TTC549 (cell line): ENCODE data around the gene KRTAP3-3.
"Not testable (repeated sequence)": the region's sequence is repeated elsewhere in the genome, so short reads cannot be mapped to it uniquely, and the experiment has no call there.

Experiments used
- FAIRE-seq: peaks from 2 replicates; lab custom pipeline; 2012; peaks lifted over from hg19 to GRCh38; lab: Jason Lieb, UNC

The KRTAP3-3 gene

GRCh38 chr17:41004397-41004796 lies 10.4 kb upstream of the KRTAP3-3 start:
- no peak for FAIRE-seq

DNA sequence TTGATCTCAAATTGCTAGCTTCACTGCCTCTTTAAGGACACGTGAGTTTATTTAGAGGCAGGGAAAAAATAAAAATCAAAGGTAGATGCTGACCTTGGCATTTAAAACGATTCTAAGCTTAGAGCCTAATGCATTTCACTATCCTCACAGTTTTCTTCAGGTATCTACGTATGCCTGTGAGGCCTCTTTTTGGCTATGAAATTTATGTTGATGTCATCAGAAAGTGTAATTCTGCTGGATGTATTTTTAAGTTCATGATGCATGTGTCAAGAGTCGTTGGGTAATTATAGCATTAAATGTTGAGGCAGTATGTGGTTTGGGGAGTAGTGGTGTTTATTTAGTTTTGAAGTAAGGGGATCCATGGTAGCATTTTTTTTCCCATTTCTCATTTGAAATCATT lies 10.0 kb upstream of the KRTAP3-3 start:
- FAIRE-seq, result no peak

GRCh38 chr17:41002814-41003213 lies 8.8 kb upstream of the KRTAP3-3 start:
- no peak for FAIRE-seq

- FAIRE-seq, result no peak
Measured at GRCh38 chr17:41001795-41002194, 7.8 kb upstream of the KRTAP3-3 start.

GRCh38 chr17:40999563-40999962 lies 5.6 kb upstream of the KRTAP3-3 start, which contains the start of gene KRTAP3-2:
Gene KRTAP3-2 (minus strand): TSS chr17:40999906. CDS start chr17:40999853, 53 bp downstream.
- FAIRE-seq, result not testable (repeated sequence)

DNA sequence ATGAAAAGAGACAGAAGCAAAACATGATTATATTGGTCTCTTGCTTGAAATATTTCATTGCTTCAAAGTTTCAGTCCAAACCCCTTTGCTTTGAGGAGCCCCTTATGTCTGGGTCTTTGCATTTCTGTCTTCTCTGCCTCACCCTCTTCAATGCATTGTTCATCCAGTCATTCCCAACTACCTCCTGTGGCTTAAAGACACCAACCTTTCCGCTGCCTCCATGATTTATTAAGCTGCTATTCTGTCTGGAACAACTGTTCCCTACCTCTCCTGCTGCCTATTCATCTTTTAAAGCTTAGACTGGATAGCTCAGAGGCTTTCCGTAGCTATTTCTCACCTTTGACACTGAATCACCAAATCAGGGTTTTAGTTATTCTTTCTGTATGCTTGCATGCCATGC lies 3.4 kb upstream of the KRTAP3-3 start:
- no peak for FAIRE-seq

DNA sequence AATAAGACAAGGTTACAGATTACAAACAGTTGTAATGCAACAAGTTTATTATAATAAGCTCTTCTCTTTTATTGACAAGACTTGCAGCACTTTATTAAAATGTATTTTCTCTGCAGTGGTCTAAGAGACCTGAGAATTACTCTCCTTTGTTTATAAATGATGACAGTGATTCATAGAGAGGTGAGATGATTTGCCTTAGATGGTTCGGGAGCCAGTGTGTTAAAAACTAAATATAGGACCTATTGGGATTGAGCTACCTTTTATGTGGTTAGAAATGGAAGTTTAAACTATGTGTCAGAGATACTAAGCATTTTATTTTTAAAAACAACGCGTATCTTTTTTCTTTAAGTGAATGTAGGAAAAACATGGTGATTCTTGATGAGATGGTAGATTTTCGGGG lies 2.9 kb upstream of the KRTAP3-3 start:
- FAIRE-seq, result no peak

DNA sequence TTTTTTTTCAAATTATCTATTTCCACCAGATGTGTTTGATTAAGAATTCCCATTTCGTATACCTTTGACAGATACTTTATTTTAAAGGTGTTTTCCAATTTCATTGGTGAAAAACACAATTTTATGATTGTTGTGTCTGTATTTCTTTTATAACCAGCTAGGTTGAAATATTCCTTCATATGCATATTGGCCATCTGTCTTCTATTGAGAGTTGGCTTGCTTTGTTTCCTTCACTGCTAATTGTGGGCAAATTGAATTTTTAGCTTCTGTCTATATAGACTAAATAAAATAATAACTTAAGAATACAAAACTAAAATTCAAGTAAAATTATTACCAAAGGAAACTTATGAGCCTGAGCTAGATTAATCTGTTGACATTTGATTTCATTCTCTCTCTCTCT lies 1.2 kb upstream of the KRTAP3-3 start:
- FAIRE-seq, result no peak

GRCh38 chr17:40993084-40993483 lies 880 bp downstream of the KRTAP3-3 start:
- no peak for FAIRE-seq

DNA sequence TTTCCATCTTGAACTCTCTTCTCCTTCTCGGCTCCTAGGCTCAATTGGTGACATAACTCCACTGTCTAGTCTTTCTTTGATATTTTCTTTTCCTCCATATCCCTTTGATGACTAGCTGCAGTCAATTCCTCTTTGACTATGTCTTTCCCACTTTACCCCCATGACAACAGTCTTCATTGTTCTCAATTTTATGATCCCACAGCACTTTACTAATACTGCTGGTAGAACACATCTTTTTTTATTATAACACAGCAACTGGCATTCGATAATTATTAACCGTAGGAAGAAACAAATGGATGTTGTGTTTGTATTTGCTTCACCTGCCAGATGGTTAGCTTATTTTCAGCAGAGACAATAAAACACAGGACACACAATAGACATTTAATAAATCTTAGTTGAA lies 1.3 kb downstream of the KRTAP3-3 start:
- FAIRE-seq, result no peak

DNA sequence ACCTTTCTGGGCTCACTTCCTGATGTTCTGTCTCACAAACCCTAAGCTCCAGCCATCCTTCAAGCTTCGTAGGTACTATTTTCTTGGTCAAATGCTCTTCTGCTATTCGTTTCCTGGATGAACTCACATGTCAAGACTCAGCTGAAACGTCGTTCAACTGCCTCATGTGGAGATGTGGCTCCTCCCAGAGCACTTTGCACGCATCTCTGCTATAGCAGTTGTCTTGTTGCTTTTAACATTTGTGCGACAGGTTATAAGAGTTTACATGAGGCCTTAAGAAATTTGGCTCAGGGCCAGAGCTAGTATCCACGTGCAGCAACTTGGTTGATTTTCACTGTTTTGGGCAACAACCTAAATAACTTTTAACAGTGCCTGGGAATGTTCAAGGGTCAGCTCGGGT lies 7.0 kb downstream of the KRTAP3-3 start:
- FAIRE-seq, result no peak

DNA sequence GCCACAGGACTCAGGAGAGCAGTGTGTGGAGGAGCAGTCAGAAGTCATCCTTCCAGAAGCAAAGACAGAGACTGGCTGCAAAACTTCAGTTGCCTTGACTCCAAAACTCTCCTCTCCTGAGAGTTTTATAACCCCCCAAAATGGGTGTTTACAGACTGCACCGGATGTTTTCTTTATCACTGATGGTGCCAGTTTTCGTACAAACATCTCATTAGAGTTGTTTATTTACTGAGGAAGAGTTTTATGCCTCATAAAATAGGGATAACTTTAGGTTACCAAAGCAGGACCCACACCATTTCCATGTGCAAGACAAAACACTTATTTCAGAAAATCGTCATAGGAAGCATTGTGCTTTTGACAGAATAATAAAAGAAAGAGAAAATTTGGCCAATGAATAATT lies 9.7 kb downstream of the KRTAP3-3 start, which contains the start of gene KRT40:
TSS of gene KRT40 (minus strand) at position 101 of the 400 bp plus-strand sequence. CDS start at position 48, 53 bp downstream.
- FAIRE-seq, result no peak

GRCh38 chr17:40981115-40981514 lies 12.8 kb downstream of the KRTAP3-3 start:
- no peak for FAIRE-seq

GRCh38 chr17:40980596-40980995 lies 13.4 kb downstream of the KRTAP3-3 start:
- FAIRE-seq, result no peak

DNA sequence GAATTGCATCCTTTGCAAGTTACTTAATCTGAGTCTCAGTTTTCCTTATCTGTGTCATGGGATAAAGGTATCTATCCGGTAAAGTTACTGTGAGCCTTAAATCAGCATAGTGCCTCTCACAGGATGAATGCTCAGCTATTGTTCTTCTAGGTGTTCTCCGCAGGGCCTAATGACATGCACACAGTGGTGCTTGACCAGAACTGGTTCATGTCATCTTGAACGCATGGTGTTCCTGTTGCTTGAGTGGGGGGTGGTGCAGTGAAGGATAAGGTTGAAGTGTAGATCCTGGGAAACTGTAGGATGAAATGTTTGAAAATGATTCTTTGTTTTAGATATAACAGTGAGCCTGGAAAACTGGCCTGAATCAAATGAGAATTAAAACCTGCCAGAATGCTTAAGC lies 13.8 kb downstream of the KRTAP3-3 start:
- no peak for FAIRE-seq

GRCh38 chr17:40978575-40979151 lies 15.3 kb downstream of the KRTAP3-3 start:
- no peak for FAIRE-seq

- no peak for FAIRE-seq
Measured at GRCh38 chr17:40975516-40975915, 18.4 kb downstream of the KRTAP3-3 start.

DNA sequence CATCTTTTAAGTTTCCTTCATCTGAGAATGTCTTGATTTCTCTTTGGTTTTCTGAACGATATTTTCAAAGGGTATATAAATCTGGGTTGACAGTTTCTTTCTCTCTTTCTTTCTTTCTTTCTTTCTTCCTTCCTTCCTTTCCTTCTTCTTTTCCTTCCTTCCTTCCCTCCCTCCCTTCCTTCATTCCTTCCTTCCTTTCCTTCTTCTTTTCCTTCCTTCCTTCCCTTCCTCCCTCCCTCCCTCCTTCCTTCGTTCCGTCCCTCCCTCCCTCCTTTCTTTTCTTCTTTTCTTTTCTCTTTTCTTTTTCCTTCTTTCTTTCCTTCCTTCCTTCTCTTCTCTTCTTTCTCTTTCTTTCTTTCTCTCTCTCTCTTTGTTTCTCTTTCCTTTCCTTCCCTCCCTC lies 19.6 kb downstream of the KRTAP3-3 start:
- no peak for FAIRE-seq

- FAIRE-seq, result no peak
Measured at GRCh38 chr17:40967582-40967981, 26.4 kb downstream of the KRTAP3-3 start.

GRCh38 chr17:40966848-40967247 lies 27.1 kb downstream of the KRTAP3-3 start, which contains the start of gene KRT39:
Gene KRT39 (minus strand): TSS chr17:40966948. CDS start chr17:40966856, 92 bp downstream.
- FAIRE-seq, result no peak

- FAIRE-seq, result no peak
Measured at GRCh38 chr17:40963838-40964237, 30.1 kb downstream of the KRTAP3-3 start.

GRCh38 chr17:40962059-40962561 lies 31.9 kb downstream of the KRTAP3-3 start:
- no peak for FAIRE-seq

DNA sequence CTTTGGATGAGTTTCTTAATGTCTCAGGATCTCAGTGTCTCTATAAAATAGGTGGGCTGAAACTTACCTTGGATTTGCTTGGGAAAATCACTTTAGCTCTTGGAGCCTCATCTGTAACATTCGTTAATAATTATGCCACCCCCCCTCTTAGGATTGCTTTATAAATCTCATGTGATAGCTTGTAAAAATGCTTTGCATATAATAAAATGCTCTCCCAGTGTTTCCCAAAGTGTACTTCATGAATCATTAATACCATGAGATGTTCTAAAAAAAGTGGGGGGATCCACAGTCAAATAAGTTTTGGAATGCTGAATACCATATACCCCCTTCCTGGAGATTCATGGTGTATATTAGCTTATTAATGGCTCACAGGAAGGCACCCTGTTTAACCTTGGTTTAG lies 32.4 kb downstream of the KRTAP3-3 start:
- FAIRE-seq, result no peak

DNA sequence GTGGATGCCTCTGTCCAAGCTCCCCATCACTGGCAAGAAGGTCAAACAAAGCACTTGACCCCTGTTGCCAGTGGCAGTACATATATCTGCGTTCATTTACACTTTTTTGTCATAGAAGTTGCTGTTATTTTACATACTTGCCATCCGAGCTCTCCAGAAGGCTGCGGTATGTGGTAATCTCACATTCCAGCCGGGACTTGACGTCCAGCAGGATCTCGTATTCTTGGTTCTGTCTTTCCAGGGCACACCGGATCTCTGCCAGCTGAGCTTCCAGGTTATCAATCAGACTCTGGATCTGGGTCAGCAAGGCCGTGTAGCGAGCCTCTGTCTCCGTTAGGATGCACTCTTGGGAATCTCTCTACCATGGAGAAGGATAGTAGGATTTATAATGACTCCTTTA lies 33.8 kb downstream of the KRTAP3-3 start:
- FAIRE-seq, result no peak
